HepG2 (cell line): Measurements from ENCODE around the gene TBL3. TPM values are rescaled to one million over a fixed set of nuclear protein-coding genes. Genes with fewer than 3 reads are reported as not detected.

Experiments
- E2F1 ChIP-seq: sonication (generic); formaldehyde crosslinking; IDR thresholded peaks from 2 replicates; pipeline ENCODE4 v1.5.0; 2020; ENCODE audit warnings: missing genetic modification reagents
- ETV6 ChIP-seq: sonication (generic); formaldehyde crosslinking; conservative IDR thresholded peaks from 2 replicates; pipeline ENCODE4 v1.4.0; 2020; ENCODE audit warnings: missing genetic modification reagents
- GABPB1 ChIP-seq: IDR thresholded peaks from 2 replicates; pipeline ENCODE4 v1.6.1; 2016; ENCODE audit warnings: mild to moderate bottlenecking, missing genetic modification reagents, moderate library complexity, missing compliant biosample characterization
- HOXD1 ChIP-seq: sonication (generic); formaldehyde crosslinking; IDR thresholded peaks from 2 replicates; pipeline ENCODE4 v1.5.0; 2020; ENCODE audit warnings: missing genetic modification reagents
- KIAA2018 ChIP-seq: sonication (generic); formaldehyde crosslinking; IDR thresholded peaks from 2 replicates; pipeline ENCODE4 v1.5.0; 2020; ENCODE audit warnings: mild to moderate bottlenecking, missing genetic modification reagents, borderline replicate concordance
- POGK ChIP-seq: sonication (generic); formaldehyde crosslinking; conservative IDR thresholded peaks from 2 replicates; pipeline ENCODE4 v1.8.0; 2022; ENCODE audit warnings: mild to moderate bottlenecking, moderate library complexity, missing genetic modification reagents
- RCOR2 ChIP-seq: IDR thresholded peaks from 2 replicates; pipeline ENCODE4 v1.6.1; 2016; ENCODE audit warnings: missing biosample characterization, missing genetic modification reagents
- RNF219 ChIP-seq: sonication (generic); formaldehyde crosslinking; IDR thresholded peaks from 2 replicates; pipeline ENCODE4 v1.5.0; 2020; ENCODE audit warnings: mild to moderate bottlenecking, missing genetic modification reagents
- SETDB1 ChIP-seq: sonication (generic); formaldehyde crosslinking; IDR thresholded peaks from 2 replicates; pipeline ENCODE4 v1.5.1; 2020; ENCODE audit warnings: missing genetic modification reagents, mild to moderate bottlenecking, borderline replicate concordance
- SRF ChIP-seq: IDR thresholded peaks from 2 replicates; pipeline ENCODE4 v1.6.1; 2011; ENCODE audit warnings: mild to moderate bottlenecking, low read depth, low read length, moderate library complexity
- SYNCRIP ChIP-seq: fragments of 200-400 bp; formaldehyde crosslinking; IDR thresholded peaks from 2 replicates; pipeline ENCODE4 v1.6.1; 2018; ENCODE audit warnings: mild to moderate bottlenecking, low read depth, low read length; ENCODE audit not compliant: insufficient read depth
- TIGD3 ChIP-seq: sonication (generic); formaldehyde crosslinking; IDR thresholded peaks from 2 replicates; pipeline ENCODE4 v1.5.1; 2020; ENCODE audit warnings: mild to moderate bottlenecking, missing genetic modification reagents, borderline replicate concordance
- ZNF33A ChIP-seq: sonication (generic); formaldehyde crosslinking; IDR thresholded peaks from 2 replicates; pipeline ENCODE4 v1.5.1; 2020; ENCODE audit warnings: missing genetic modification reagents, mild to moderate bottlenecking, moderate library complexity, borderline replicate concordance
- ZNF709 ChIP-seq: sonication (generic); formaldehyde crosslinking; IDR thresholded peaks from 2 replicates; pipeline ENCODE4 v1.5.0; 2020; ENCODE audit warnings: mild to moderate bottlenecking, missing genetic modification reagents
- polyA plus RNA-seq, 8 experiments: library from polyadenylated mRNA; depleted of rRNA in 3 of 8; stranded (reverse) in 7 of 8; unstranded in 1 of 8; fragments of >200 nt; fragmentation: Illumina TruSeq in 4 of 8; extraction: Trizol in 4 of 8; gene quantifications; 2 replicates each; pipeline versions ENCODE4 v1.2.1 to v1.2.3, GENCODE V29; 2011 to 2016; ENCODE audit warnings: low read depth in 4 of 8, missing spikeins in 1 of 8, mixed read lengths in 1 of 8; ENCODE audit not compliant: insufficient read depth in 1 of 8
- total RNA-seq, 5 experiments: library from RNA; depleted of rRNA; stranded (reverse); fragments of >200 nt; fragmentation: Illumina TruSeq; extraction: Trizol; gene quantifications; 2 replicates each; pipeline ENCODE4 v1.2.3, GENCODE V29; 2016; ENCODE audit warnings: low read depth in 1 of 5

Gene TBL3
- total and polyA plus RNA-seq, 2 of the 13 experiments (the other 11 are each of a cell fraction or from before 2014, with no cell fraction given), result 16.8 to 38.0 TPM

GRCh38 chr16:1982991-1983543 lies 11.2 kb downstream of the TBL3 start (continued):
- no peak for TF ChIP-seq KIAA2018
- no peak for TF ChIP-seq ETV6 (CRISPR knock-in tag)
- no peak for TF ChIP-seq SRF
- TF ChIP-seq GABPB1, result no peak
- no peak for TF ChIP-seq SYNCRIP
- TF ChIP-seq ZNF709, result no peak; the same call in 1 of the 2 replicates
- peak; percentile 50; the same call in 1 of the 2 replicates for TF ChIP-seq RCOR2 (CRISPR knock-in tag)
- TF ChIP-seq SETDB1 (CRISPR knock-in tag), result no peak
- TF ChIP-seq ZNF33A (CRISPR knock-in tag), result 0 out of 2 replicates have a peak, but pooled peaks have one; percentile 54
- TF ChIP-seq RNF219 (CRISPR knock-in tag), result no peak
- TF ChIP-seq E2F1 (CRISPR knock-in tag), result no peak
- TF ChIP-seq POGK (CRISPR knock-in tag), result no peak
- TF ChIP-seq TIGD3 (CRISPR knock-in tag), result no peak
- TF ChIP-seq HOXD1 (CRISPR knock-in tag), result no peak
